Superior temporal gyrus (tissue), 1 donor: ENCODE results near the gene RPL36A.

Source experiments
- DNase-seq: peaks from one replicate; pipeline ENCODE4 v3.0.0-alpha.2; 2016; ENCODE audit errors: extremely low spot score

RPL36A gene

GRCh38 chrX:101442085-101442484 lies 51.3 kb downstream of the RPL36A start:
- DNase-seq, result no peak
